Nephron (organoid): ENCODE measurements around the gene LIPE.

ENCODE experiments used
- H3K27ac Mint-ChIP-seq, 3 experiments: 2 replicates each; pipeline ENCODE4 v1.8.0; 2020; ENCODE audit warnings: mixed read lengths in 3 of 3, mild to moderate bottlenecking in 2 of 3, moderate library complexity in 1 of 3
- H3K27me3 Mint-ChIP-seq: 2 replicates; pipeline ENCODE4 v1.8.0; 2021; ENCODE audit warnings: low read depth, mild to moderate bottlenecking, moderate library complexity, mixed read lengths
- H3K36me3 Mint-ChIP-seq: 2 replicates; pipeline ENCODE4 v1.8.0; 2020; ENCODE audit warnings: low read depth, mixed read lengths
- H3K4me1 Mint-ChIP-seq: 2 replicates; pipeline ENCODE4 v1.8.0; 2020; ENCODE audit warnings: mixed read lengths
- H3K4me3 Mint-ChIP-seq, 3 experiments: 2 replicates each; pipeline ENCODE4 v1.8.0; 2020; ENCODE audit warnings: mild to moderate bottlenecking in 3 of 3, mixed read lengths in 3 of 3, moderate library complexity in 2 of 3
- H3K9me3 Mint-ChIP-seq: 2 replicates; pipeline ENCODE4 v1.8.0; 2020; ENCODE audit warnings: mixed read lengths
- CTCF ChIP-seq, 3 experiments: fragments of 200-600 bp; sonication (generic); IDR thresholded peaks; one replicate each; pipeline ENCODE4 v1.5.0; 2021; ENCODE audit warnings: antibody characterized with exemption in 3 of 3; ENCODE audit not compliant: unreplicated experiment in 3 of 3

The LIPE gene

GRCh38 chr19:42431486-42431885 lies 4.3 kb upstream of the LIPE start:
- H3K4me3 Mint-ChIP-seq: no peak overlapping the region
- H3K36me3 Mint-ChIP-seq: no peaks in the 10 kb centered on the region
- peaks cover 24% of the 10 kb centered on the region for H3K4me1 Mint-ChIP-seq
- no peaks in the 10 kb centered on the region for H3K9me3 Mint-ChIP-seq
- H3K27me3 Mint-ChIP-seq: no peaks in the 10 kb centered on the region
- no peak overlapping the region for H3K27ac Mint-ChIP-seq
- no peak for TF ChIP-seq CTCF (IDR thresholded peaks at IDR 0.05; ENCODE audit: unreplicated experiment in 3 of 3)

- Mint-ChIP-seq H3K4me1 (peaks cover 25% of the 10 kb centered on the region), H3K9me3 (no peaks in the 10 kb centered on the region), H3K27me3 (no peaks in the 10 kb centered on the region), H3K4me3 (no peak overlapping the region), H3K27ac (no peak overlapping the region), H3K36me3 (no peaks in the 10 kb centered on the region)
- TF ChIP-seq CTCF (IDR thresholded peaks at IDR 0.05; ENCODE audit: unreplicated experiment in 3 of 3): no peak
These were observed 1.5 kb upstream of the LIPE start for GRCh38 chr19:42428676-42429075.

GRCh38 chr19:42426643-42427042 lies 545 bp downstream of the LIPE start:
- Mint-ChIP-seq H3K4me1 (peaks cover 33% of the 10 kb centered on the region), H3K4me3 (no peak overlapping the region), H3K36me3 (no peaks in the 10 kb centered on the region), H3K9me3 (no peaks in the 10 kb centered on the region), H3K27ac (peak overlapping the region in 1 of 3 experiments; percentile 66), H3K27me3 (no peaks in the 10 kb centered on the region)
- TF ChIP-seq CTCF (IDR thresholded peaks at IDR 0.05; ENCODE audit: unreplicated experiment in 3 of 3): no peak

- Mint-ChIP-seq H3K27me3 (no peaks in the 10 kb centered on the region), H3K4me3 (peak overlapping the region; percentile 90 to 96 (median 92)), H3K9me3 (no peaks in the 10 kb centered on the region), H3K27ac (peak overlapping the region in 1 of 3 experiments; percentile 84), H3K36me3 (no peaks in the 10 kb centered on the region), H3K4me1 (peaks cover 39% of the 10 kb centered on the region)
- TF ChIP-seq CTCF (IDR thresholded peaks at IDR 0.05; ENCODE audit: unreplicated experiment in 3 of 3): peak; percentile 7 to 19 (median 10)
These were observed 2.5 kb downstream of the LIPE start for GRCh38 chr19:42424712-42425131.

GRCh38 chr19:42424345-42424707 lies 2.9 kb downstream of the LIPE start:
- peaks cover 39% of the 10 kb centered on the region for H3K4me1 Mint-ChIP-seq
- H3K36me3 Mint-ChIP-seq: no peaks in the 10 kb centered on the region
- H3K27me3 Mint-ChIP-seq: no peaks in the 10 kb centered on the region
- TF ChIP-seq CTCF (IDR thresholded peaks at IDR 0.05; ENCODE audit: unreplicated experiment in 3 of 3): no peak
- H3K27ac Mint-ChIP-seq: peak overlapping the region; percentile 54 to 84 (median 76)
- H3K4me3 Mint-ChIP-seq: peak overlapping the region; percentile 90 to 96 (median 92)
- no peaks in the 10 kb centered on the region for H3K9me3 Mint-ChIP-seq

- Mint-ChIP-seq H3K4me3 (peak overlapping the region; percentile 90 to 96 (median 92)), H3K27ac (peak overlapping the region; percentile 54 to 84 (median 76)), H3K9me3 (no peaks in the 10 kb centered on the region), H3K36me3 (no peaks in the 10 kb centered on the region), H3K27me3 (no peaks in the 10 kb centered on the region), H3K4me1 (peaks cover 39% of the 10 kb centered on the region)
- no peak for TF ChIP-seq CTCF (IDR thresholded peaks at IDR 0.05; ENCODE audit: unreplicated experiment in 3 of 3)
These were observed 3.5 kb downstream of the LIPE start for GRCh38 chr19:42423462-42424344.
